ENCODE measurements around the gene MYLIP.
A peak's percentile ranks its signal among the peaks of the same experiment; 100 is the strongest.

Gene MYLIP

DNA sequence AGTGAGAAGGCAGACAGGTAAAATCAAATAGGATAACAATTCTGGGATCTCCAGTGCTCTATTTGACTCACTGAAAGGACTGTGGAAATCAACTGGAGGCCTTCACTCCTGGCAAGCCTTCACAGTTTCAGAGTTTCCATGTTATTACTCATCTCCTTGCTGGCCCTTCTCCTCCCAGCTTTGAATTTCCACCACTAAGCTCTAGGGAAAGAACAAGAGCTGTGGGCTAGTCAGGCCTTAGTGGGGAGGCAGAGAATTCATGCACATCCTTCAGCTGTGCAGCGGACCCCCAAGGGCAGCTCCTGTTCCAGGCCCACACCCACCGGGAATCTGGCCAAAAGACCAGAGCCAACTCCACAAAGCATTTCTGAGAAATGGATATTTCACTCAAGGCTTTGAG lies 26.0 kb downstream of the MYLIP start:
- Mint-ChIP-seq H3K27ac (ENCODE audit: low read depth) (no peak overlapping the region), H3K27me3 (no peaks in the 10 kb centered on the region), H3K4me1 (peaks cover 6% of the 10 kb centered on the region), H3K9me3 (no peaks in the 10 kb centered on the region), H3K4me3 (no peak overlapping the region), H3K36me3 (ENCODE audit: insufficient read depth) (peaks cover 26% of the 10 kb centered on the region)
- DNase-seq (ENCODE audit: low spot score in 2 of 2) (no peak), ATAC-seq (replicated peaks; ENCODE audit: extremely low read depth, poor library complexity, severe bottlenecking) (no peak)

DNA sequence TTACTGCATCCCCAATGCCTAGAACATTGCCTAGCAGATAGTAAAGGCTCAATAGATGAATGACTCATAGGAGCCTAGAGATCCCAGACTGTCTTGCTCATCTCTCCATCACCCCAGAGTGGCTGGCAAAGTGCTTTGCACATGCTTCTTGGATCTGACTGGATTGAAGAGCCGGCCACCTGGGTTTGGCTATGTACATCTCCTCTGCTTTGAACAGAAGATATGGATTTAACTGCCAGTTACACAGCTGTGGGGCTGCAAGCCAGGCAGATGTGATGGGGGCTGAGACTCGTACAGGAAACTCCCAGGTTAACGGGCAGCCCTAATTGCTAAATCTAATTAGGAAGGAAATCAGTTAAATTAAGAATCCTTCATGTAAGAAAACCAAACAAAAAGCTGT lies 28.6 kb downstream of the MYLIP start:
- ATAC-seq (replicated peaks; ENCODE audit: extremely low read depth, poor library complexity, severe bottlenecking) (no peak), DNase-seq (ENCODE audit: low spot score in 2 of 2) (no peak)
- no peak overlapping the region for H3K27ac Mint-ChIP-seq (ENCODE audit: low read depth)
- H3K9me3 Mint-ChIP-seq = no peaks in the 10 kb centered on the region
- no peaks in the 10 kb centered on the region for H3K27me3 Mint-ChIP-seq
- peaks cover 6% of the 10 kb centered on the region for H3K36me3 Mint-ChIP-seq (ENCODE audit: insufficient read depth)
- H3K4me1 Mint-ChIP-seq = peaks cover 13% of the 10 kb centered on the region
- H3K4me3 Mint-ChIP-seq = no peak overlapping the region

DNA sequence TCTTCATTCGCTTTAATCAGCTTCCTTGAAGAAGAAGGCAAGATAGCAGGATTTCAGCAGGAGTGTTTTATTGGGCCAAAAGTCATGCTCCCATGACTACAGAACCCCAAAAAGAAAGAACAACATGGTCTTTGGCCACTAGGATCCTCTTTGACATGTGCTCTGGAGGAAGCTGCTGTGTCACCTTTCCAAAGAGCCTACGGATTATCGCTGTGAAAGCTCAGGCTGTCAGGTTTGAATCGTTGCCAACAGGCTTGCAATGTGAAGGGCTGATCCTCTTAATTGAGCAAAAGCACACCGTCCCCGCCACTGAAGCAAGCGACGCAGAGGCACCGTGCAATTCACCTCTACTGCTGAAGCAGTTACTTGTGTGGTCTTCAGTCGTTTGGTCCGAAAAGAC lies 29.0 kb downstream of the MYLIP start:
- H3K4me1 Mint-ChIP-seq = peaks cover 13% of the 10 kb centered on the region

DNA sequence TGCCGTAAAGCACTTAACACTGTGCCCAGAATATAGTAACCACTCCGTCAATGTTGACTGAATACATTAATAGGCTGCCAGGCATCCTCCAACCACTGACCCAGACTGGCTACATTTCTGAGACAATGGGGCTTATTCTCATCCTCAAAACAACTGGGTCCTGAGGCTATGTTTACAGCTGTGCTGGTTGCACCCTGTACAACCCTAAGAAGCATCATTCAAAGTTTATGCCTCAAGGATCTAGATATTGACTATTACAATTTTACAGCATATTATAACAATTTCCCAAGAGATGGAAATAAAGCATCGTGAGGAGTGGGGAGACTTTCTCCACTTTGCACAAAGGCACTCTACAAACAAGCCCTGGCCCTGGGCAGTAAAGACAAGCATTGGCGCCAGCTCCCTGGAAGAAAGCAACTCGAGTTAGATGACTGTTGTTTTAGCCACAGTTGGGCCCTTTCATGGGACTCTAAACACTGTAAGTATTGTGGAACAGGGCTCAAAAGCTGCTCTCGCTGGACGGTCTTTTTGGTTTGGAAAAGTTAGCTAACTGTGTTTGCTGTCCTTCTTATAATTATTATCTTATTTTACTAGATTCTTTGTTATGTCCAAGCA lies 30.2 kb downstream of the MYLIP start:
- Mint-ChIP-seq H3K4me1 (peaks cover 20% of the 10 kb centered on the region), H3K27me3 (no peaks in the 10 kb centered on the region), H3K36me3 (ENCODE audit: insufficient read depth) (peaks cover 4% of the 10 kb centered on the region), H3K4me3 (no peak overlapping the region), H3K27ac (ENCODE audit: low read depth) (no peak overlapping the region), H3K9me3 (no peaks in the 10 kb centered on the region)
- DNase-seq (ENCODE audit: low spot score in 2 of 2) = no peak
- ATAC-seq (replicated peaks; ENCODE audit: extremely low read depth, poor library complexity, severe bottlenecking) = no peak

More for the DNA sequence above, 29.0 kb downstream of the MYLIP start:
- peaks cover 4% of the 10 kb centered on the region for H3K36me3 Mint-ChIP-seq (ENCODE audit: insufficient read depth)
- H3K27ac Mint-ChIP-seq (ENCODE audit: low read depth) = no peak overlapping the region
- H3K4me3 Mint-ChIP-seq = no peak overlapping the region
- no peak for ATAC-seq (replicated peaks; ENCODE audit: extremely low read depth, poor library complexity, severe bottlenecking)
- no peak for DNase-seq (ENCODE audit: low spot score in 2 of 2)
- no peaks in the 10 kb centered on the region for H3K27me3 Mint-ChIP-seq
- no peaks in the 10 kb centered on the region for H3K9me3 Mint-ChIP-seq

DNA sequence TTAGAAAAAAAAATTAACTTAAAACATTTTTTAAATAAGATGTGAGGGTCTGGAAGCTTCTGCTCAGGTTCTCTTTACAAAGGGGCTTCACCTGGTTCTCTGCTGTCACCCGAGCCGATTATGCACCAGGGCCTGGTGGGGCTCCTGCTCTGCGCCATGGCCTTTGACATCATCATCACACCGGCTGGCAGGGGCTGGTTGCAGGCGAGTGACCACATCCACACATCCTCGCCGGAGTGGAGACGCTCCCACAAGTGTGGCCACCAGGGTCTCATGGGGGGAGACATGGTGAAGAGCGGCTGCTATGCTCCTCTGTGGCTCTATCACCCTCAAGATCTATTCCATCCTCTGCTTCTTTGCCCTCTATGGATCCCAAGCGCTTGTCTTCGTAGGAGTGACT lies 31.9 kb downstream of the MYLIP start:
- Mint-ChIP-seq H3K36me3 (ENCODE audit: insufficient read depth) (no peaks in the 10 kb centered on the region), H3K27ac (ENCODE audit: low read depth) (no peak overlapping the region), H3K4me1 (peaks cover 20% of the 10 kb centered on the region), H3K4me3 (no peak overlapping the region), H3K27me3 (peaks cover 6% of the 10 kb centered on the region), H3K9me3 (no peaks in the 10 kb centered on the region)
- no peak for ATAC-seq (replicated peaks; ENCODE audit: extremely low read depth, poor library complexity, severe bottlenecking)
- no peak for DNase-seq (ENCODE audit: low spot score in 2 of 2)

DNA sequence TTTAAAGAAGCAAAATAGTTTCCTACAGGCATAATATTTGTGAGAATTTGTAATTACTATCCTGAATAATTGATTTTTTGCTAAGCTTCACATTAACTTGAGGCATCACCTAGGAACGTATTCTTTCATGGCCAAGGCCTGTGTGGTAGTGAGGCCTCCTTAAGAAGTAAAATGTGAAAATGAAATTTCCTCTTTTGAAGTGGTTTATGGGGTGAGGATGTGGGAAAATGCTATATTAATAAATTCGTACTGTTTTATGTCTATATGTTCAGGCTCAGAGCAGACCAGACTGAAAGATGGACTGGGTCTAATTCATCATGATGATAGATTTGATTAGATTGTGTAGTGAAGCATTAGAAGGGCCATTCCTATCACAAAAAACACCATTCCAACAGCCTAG lies 33.1 kb downstream of the MYLIP start:
- DNase-seq (ENCODE audit: low spot score in 2 of 2) = no peak
- H3K4me3 Mint-ChIP-seq = no peak overlapping the region
- H3K27ac Mint-ChIP-seq (ENCODE audit: low read depth) = no peak overlapping the region
- H3K9me3 Mint-ChIP-seq = no peaks in the 10 kb centered on the region
- peaks cover 11% of the 10 kb centered on the region for H3K27me3 Mint-ChIP-seq
- peaks cover 20% of the 10 kb centered on the region for H3K4me1 Mint-ChIP-seq
- peak; percentile 60 for ATAC-seq (replicated peaks; ENCODE audit: extremely low read depth, poor library complexity, severe bottlenecking)
- no peaks in the 10 kb centered on the region for H3K36me3 Mint-ChIP-seq (ENCODE audit: insufficient read depth)

DNA sequence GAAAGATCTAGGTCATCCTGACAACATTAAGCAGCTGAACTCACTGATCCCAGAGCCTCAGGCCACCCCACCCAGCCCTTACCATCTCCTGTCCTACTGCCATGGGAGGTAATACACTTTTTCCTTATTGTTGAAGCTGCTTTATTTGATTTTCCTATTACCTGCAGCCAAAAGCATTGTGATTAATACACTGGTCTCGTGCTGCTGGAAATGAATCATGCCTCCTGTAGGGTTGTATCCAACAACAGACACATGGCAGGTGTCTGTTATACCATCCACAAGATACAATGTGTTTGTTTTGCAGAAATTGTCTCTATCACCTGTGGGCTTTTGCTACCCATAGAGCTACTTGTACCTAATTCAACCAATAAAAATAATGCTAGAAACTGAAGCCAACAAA lies 34.2 kb downstream of the MYLIP start:
- no peak overlapping the region for H3K27ac Mint-ChIP-seq (ENCODE audit: low read depth)
- no peak for DNase-seq (ENCODE audit: low spot score in 2 of 2)
- H3K4me3 Mint-ChIP-seq = no peak overlapping the region
- H3K36me3 Mint-ChIP-seq (ENCODE audit: insufficient read depth) = no peaks in the 10 kb centered on the region
- no peaks in the 10 kb centered on the region for H3K9me3 Mint-ChIP-seq
- peaks cover 11% of the 10 kb centered on the region for H3K27me3 Mint-ChIP-seq
- H3K4me1 Mint-ChIP-seq = peaks cover 23% of the 10 kb centered on the region
- no peak for ATAC-seq (replicated peaks; ENCODE audit: extremely low read depth, poor library complexity, severe bottlenecking)

DNA sequence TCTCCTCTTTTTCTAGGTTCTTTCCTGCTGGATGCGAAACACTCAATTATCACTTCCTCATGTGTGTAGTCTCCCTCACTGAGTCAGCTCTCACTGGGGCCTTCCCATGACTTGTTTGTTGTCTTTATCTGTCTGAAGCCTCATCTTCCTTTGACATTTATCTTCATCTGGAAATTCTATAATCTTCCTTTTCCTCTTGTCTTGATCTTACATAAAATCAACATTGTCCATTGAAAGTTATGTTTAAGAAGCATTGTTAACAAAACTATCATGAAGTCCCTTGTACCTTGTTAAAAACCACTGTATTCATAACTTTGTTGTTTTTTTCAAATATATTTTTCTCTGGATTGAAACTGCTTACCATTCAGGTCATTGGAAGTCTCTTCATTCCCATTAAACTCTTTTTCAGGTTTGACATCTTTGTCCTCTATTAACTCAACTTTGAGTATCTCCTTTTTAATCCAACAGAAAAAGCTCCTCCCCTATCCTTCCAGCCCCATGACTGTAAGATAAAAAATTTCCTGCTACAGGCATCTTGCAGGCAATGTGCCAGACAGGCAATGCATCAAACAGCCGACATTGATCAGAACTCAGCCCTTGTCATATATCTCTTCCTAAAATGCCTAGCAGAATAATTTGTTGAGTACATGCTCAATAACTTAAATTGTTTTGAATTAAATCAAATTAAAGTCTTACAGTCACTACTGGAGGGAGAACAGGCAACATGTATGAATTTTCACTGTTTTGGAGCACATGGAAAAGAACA lies 34.8 kb downstream of the MYLIP start:
- no peak overlapping the region for H3K27ac Mint-ChIP-seq (ENCODE audit: low read depth)
- no peaks in the 10 kb centered on the region for H3K9me3 Mint-ChIP-seq
- peaks cover 11% of the 10 kb centered on the region for H3K27me3 Mint-ChIP-seq
- no peak overlapping the region for H3K4me3 Mint-ChIP-seq
- DNase-seq (ENCODE audit: low spot score in 2 of 2) (no peak), ATAC-seq (replicated peaks; ENCODE audit: extremely low read depth, poor library complexity, severe bottlenecking) (no peak)
- H3K36me3 Mint-ChIP-seq (ENCODE audit: insufficient read depth) = no peaks in the 10 kb centered on the region
- H3K4me1 Mint-ChIP-seq = peaks cover 29% of the 10 kb centered on the region

DNA sequence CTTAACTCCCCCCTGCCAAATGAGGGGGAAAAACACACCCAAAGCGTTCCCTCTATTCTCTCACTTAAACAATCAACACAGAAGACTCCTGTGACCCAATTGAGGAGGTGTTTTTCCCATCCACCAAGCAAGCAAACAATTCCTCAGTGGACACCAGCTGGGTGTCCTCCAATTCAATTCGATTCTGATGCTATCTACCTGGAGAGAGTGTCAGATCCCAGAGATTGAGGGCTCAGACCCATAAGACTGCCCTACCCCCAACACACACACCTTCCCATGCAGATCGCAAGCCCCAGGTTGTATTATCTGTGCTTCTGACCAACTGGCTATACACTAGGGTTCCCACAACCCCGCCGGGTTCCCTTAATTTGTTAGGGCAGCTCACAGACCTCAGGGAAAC lies 36.8 kb downstream of the MYLIP start:
- no peak for DNase-seq (ENCODE audit: low spot score in 2 of 2)
- no peak overlapping the region for H3K27ac Mint-ChIP-seq (ENCODE audit: low read depth)
- no peaks in the 10 kb centered on the region for H3K36me3 Mint-ChIP-seq (ENCODE audit: insufficient read depth)
- peaks cover 14% of the 10 kb centered on the region for H3K27me3 Mint-ChIP-seq
- no peaks in the 10 kb centered on the region for H3K9me3 Mint-ChIP-seq
- no peak for ATAC-seq (replicated peaks; ENCODE audit: extremely low read depth, poor library complexity, severe bottlenecking)
- no peak overlapping the region for H3K4me3 Mint-ChIP-seq
- H3K4me1 Mint-ChIP-seq = peaks cover 33% of the 10 kb centered on the region

DNA sequence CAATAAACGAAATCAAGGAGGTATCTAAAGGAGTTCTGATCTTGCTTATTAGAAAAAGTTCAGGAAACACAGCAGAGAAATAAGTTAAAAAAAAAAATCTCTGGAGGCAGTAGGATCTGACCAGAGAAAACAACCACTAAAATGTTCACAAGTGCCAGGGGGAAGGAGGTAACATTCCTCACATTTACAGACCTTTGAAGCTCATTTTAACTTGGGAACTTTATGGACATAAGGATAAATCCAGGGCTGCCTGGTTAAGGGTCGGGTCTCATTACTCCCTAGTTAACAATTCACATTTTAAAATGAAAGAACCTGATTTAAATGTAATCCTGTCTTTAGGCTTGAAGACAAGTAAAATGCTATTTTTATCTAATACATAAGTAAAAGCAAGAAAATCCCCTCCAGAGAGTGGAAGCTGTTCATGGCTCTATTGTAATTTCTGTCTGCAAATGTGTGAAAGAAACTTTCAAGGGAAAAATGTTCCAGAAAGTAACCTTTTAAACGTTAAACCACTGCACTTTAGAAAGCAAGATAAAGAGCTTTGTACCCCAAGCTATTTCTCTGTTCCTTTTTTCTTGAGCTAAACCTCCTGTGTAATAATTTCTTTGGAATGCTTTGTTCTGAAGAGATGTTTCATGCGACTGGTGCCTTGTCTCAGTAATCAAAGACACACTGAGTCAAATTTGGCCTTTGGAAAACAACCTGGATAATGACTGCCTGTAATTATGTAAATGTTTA lies 38.2 kb downstream of the MYLIP start:
- no peak for DNase-seq (ENCODE audit: low spot score in 2 of 2)
- no peaks in the 10 kb centered on the region for H3K36me3 Mint-ChIP-seq (ENCODE audit: insufficient read depth)
- no peak for ATAC-seq (replicated peaks; ENCODE audit: extremely low read depth, poor library complexity, severe bottlenecking)
- H3K4me1 Mint-ChIP-seq = peaks cover 24% of the 10 kb centered on the region
- no peaks in the 10 kb centered on the region for H3K9me3 Mint-ChIP-seq
- peaks cover 28% of the 10 kb centered on the region for H3K27me3 Mint-ChIP-seq
- H3K27ac Mint-ChIP-seq (ENCODE audit: low read depth) = no peak overlapping the region
- H3K4me3 Mint-ChIP-seq = no peak overlapping the region

DNA sequence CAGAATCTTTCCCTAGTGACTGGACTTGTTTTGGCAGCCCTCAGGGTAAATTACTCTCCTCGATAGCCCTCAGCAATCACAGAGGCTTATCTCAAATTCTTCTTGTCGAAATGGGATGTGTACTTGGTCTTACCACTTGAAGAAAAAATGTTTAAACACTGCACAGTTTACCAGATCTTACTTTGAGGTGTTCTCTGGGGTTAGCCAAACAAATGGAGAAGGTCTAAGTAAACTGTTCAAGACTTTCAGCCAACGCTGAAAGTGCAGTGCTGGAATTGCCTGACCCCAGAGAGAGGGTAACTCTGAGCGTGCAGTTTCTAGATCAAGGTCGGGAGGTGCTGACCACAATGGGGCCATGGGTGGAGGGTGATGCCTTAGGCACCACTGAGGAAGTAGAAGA lies 39.2 kb downstream of the MYLIP start:
- peaks cover 21% of the 10 kb centered on the region for H3K4me1 Mint-ChIP-seq
- no peaks in the 10 kb centered on the region for H3K9me3 Mint-ChIP-seq
- peaks cover 29% of the 10 kb centered on the region for H3K27me3 Mint-ChIP-seq
- DNase-seq (ENCODE audit: low spot score in 2 of 2) (no peak), ATAC-seq (replicated peaks; ENCODE audit: extremely low read depth, poor library complexity, severe bottlenecking) (peak; percentile 65)
- peak overlapping the region; percentile 6 for H3K4me3 Mint-ChIP-seq
- H3K27ac Mint-ChIP-seq (ENCODE audit: low read depth) = no peak overlapping the region
- H3K36me3 Mint-ChIP-seq (ENCODE audit: insufficient read depth) = no peaks in the 10 kb centered on the region

DNA sequence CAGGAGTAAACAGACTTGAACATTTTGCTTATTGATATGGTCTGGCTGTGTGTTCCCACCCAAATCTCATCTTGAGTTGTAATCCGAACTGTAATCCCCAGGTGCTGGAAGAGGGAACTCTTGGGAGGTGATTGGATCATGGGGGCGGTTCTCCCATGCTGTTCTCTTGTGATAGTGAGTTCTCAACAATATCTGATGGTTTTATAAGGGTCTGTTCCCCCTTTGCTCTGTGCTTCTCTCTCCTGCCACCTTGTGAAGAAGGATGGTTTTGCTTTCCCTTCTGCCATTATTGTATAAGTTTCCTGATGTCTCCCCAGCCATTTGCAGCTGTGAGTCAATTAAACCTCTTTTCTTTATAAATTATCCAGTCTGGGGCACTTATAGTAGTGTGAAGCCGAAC lies 40.0 kb downstream of the MYLIP start:
- no peak overlapping the region for H3K4me3 Mint-ChIP-seq
- DNase-seq (ENCODE audit: low spot score in 2 of 2) = no peak

DNA sequence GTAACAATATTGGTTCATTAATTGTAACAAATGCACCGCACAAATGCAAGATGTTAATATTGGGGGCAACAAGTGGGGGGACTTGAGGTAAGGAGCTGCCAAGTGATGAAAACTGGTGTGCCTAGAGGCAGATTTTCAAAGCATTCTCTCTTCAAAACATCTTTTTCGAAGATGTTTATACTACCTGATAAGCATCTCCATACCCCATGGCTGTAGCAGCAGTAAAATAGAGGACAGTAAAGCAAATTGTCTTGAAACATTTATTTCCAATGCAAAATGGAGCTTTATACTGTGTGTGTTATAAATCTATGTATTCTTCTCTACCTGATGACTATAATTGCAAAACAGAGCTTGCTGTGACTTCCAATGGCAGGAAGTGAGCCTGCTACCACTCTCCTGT lies 42.5 kb downstream of the MYLIP start:
- H3K27ac Mint-ChIP-seq (ENCODE audit: low read depth) = no peak overlapping the region
- H3K9me3 Mint-ChIP-seq = no peaks in the 10 kb centered on the region
- H3K27me3 Mint-ChIP-seq = peaks cover 18% of the 10 kb centered on the region
- H3K4me1 Mint-ChIP-seq = peaks cover 14% of the 10 kb centered on the region
- ATAC-seq (replicated peaks; ENCODE audit: extremely low read depth, poor library complexity, severe bottlenecking) = no peak
- DNase-seq (ENCODE audit: low spot score in 2 of 2) = no peak
- H3K36me3 Mint-ChIP-seq (ENCODE audit: insufficient read depth) = no peaks in the 10 kb centered on the region
- H3K4me3 Mint-ChIP-seq = no peak overlapping the region

More for the DNA sequence above, 40.0 kb downstream of the MYLIP start:
- peaks cover 14% of the 10 kb centered on the region for H3K4me1 Mint-ChIP-seq
- H3K36me3 Mint-ChIP-seq (ENCODE audit: insufficient read depth) = no peaks in the 10 kb centered on the region
- peaks cover 29% of the 10 kb centered on the region for H3K27me3 Mint-ChIP-seq
- ATAC-seq (replicated peaks; ENCODE audit: extremely low read depth, poor library complexity, severe bottlenecking) = peak; percentile 65
- no peaks in the 10 kb centered on the region for H3K9me3 Mint-ChIP-seq
- no peak overlapping the region for H3K27ac Mint-ChIP-seq (ENCODE audit: low read depth)

All from central memory CD8-positive, alpha-beta T cell (primary cell).